HepG2 (cell line): ENCODE measurements around the gene ATP4A. TPM values are rescaled to one million over a fixed set of nuclear protein-coding genes. Genes with fewer than 3 reads are reported as not detected.

Experiments
- ASH2L ChIP-seq: fragments of 300-600, 200-600 bp; sonication (generic); IDR thresholded peaks from 2 replicates; pipeline ENCODE4 v1.7.0; 2017; ENCODE audit warnings: low read depth, mild to moderate bottlenecking, moderate library complexity, mixed read lengths, low read length; ENCODE audit not compliant: insufficient read length
- FOXM1 ChIP-seq: sonication (generic); formaldehyde crosslinking; IDR thresholded peaks from 2 replicates; pipeline ENCODE4 v1.5.0; 2020; ENCODE audit warnings: missing genetic modification reagents
- KLF11 ChIP-seq: IDR thresholded peaks from 2 replicates; pipeline ENCODE4 v1.6.1; 2016; ENCODE audit warnings: missing compliant biosample characterization
- MAFF ChIP-seq: IDR thresholded peaks from 2 replicates; pipeline ENCODE4 v1.6.1; 2011; ENCODE audit warnings: low read depth, low read length, improper control_type of control experiment
- ZBTB3 ChIP-seq: sonication (generic); formaldehyde crosslinking; IDR thresholded peaks from 2 replicates; pipeline ENCODE4 v1.4.0; 2020; ENCODE audit warnings: low read depth, mild to moderate bottlenecking, moderate library complexity, missing genetic modification reagents, borderline replicate concordance
- ZBTB33 ChIP-seq: sonication (generic); formaldehyde crosslinking; IDR thresholded peaks from 2 replicates; pipeline ENCODE4 v1.4.0; 2020; ENCODE audit warnings: missing genetic modification reagents
- polyA plus RNA-seq, 8 experiments: library from polyadenylated mRNA; depleted of rRNA in 3 of 8; stranded (reverse) in 7 of 8; unstranded in 1 of 8; fragments of >200 nt; fragmentation: Illumina TruSeq in 4 of 8; extraction: Trizol in 4 of 8; gene quantifications; 2 replicates each; pipeline versions ENCODE4 v1.2.1 to v1.2.3, GENCODE V29; 2011 to 2016; ENCODE audit warnings: low read depth in 4 of 8, missing spikeins in 1 of 8, mixed read lengths in 1 of 8; ENCODE audit not compliant: insufficient read depth in 1 of 8
- total RNA-seq, 5 experiments: library from RNA; depleted of rRNA; stranded (reverse); fragments of >200 nt; fragmentation: Illumina TruSeq; extraction: Trizol; gene quantifications; 2 replicates each; pipeline ENCODE4 v1.2.3, GENCODE V29; 2016; ENCODE audit warnings: low read depth in 1 of 5
- TF ChIP-seq, protein P1 (sequence below): sonication (generic); formaldehyde crosslinking; IDR thresholded peaks from 2 replicates; pipeline ENCODE4 v1.4.0; 2020; ENCODE audit warnings: missing genetic modification reagents, borderline replicate concordance
- TF ChIP-seq, protein P2 (sequence below): sonication (generic); formaldehyde crosslinking; IDR thresholded peaks from 2 replicates; pipeline ENCODE4 v1.5.1; 2020; ENCODE audit warnings: mild to moderate bottlenecking, missing genetic modification reagents, moderate library complexity
- TF ChIP-seq, protein P3 (sequence below): sonication (generic); formaldehyde crosslinking; IDR thresholded peaks from 2 replicates; pipeline ENCODE4 v1.5.0; 2020; ENCODE audit warnings: mild to moderate bottlenecking, missing genetic modification reagents, borderline replicate concordance
- TF ChIP-seq, protein P4 (sequence below): sonication (generic); formaldehyde crosslinking; IDR thresholded peaks from 2 replicates; pipeline ENCODE4 v1.9.0; 2021; ENCODE audit warnings: missing genetic modification reagents, borderline replicate concordance

Gene ATP4A
- total and polyA plus RNA-seq, 2 of the 13 experiments (the other 11 are each of a cell fraction or from before 2014, with no cell fraction given): 0.08 to 0.11 TPM

- TF ChIP-seq, protein P1, sequence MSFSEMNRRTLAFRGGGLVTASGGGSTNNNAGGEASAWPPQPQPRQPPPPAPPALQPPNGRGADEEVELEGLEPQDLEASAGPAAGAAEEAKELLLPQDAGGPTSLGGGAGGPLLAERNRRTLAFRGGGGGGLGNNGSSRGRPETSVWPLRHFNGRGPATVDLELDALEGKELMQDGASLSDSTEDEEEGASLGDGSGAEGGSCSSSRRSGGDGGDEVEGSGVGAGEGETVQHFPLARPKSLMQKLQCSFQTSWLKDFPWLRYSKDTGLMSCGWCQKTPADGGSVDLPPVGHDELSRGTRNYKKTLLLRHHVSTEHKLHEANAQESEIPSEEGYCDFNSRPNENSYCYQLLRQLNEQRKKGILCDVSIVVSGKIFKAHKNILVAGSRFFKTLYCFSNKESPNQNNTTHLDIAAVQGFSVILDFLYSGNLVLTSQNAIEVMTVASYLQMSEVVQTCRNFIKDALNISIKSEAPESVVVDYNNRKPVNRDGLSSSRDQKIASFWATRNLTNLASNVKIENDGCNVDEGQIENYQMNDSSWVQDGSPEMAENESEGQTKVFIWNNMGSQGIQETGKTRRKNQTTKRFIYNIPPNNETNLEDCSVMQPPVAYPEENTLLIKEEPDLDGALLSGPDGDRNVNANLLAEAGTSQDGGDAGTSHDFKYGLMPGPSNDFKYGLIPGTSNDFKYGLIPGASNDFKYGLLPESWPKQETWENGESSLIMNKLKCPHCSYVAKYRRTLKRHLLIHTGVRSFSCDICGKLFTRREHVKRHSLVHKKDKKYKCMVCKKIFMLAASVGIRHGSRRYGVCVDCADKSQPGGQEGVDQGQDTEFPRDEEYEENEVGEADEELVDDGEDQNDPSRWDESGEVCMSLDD (CRISPR knock-in tag): no peak
- TF ChIP-seq ZBTB3 (CRISPR knock-in tag) (0 out of 2 replicates have a peak, but pooled peaks have one; percentile 23), MAFF (no peak), KLF11 (CRISPR knock-in tag) (no peak), ASH2L (peak; percentile 39), FOXM1 (CRISPR knock-in tag) (0 out of 2 replicates have a peak, but pooled peaks have one; percentile 42), ZBTB33 (CRISPR knock-in tag) (no peak)
- TF ChIP-seq, protein P2, sequence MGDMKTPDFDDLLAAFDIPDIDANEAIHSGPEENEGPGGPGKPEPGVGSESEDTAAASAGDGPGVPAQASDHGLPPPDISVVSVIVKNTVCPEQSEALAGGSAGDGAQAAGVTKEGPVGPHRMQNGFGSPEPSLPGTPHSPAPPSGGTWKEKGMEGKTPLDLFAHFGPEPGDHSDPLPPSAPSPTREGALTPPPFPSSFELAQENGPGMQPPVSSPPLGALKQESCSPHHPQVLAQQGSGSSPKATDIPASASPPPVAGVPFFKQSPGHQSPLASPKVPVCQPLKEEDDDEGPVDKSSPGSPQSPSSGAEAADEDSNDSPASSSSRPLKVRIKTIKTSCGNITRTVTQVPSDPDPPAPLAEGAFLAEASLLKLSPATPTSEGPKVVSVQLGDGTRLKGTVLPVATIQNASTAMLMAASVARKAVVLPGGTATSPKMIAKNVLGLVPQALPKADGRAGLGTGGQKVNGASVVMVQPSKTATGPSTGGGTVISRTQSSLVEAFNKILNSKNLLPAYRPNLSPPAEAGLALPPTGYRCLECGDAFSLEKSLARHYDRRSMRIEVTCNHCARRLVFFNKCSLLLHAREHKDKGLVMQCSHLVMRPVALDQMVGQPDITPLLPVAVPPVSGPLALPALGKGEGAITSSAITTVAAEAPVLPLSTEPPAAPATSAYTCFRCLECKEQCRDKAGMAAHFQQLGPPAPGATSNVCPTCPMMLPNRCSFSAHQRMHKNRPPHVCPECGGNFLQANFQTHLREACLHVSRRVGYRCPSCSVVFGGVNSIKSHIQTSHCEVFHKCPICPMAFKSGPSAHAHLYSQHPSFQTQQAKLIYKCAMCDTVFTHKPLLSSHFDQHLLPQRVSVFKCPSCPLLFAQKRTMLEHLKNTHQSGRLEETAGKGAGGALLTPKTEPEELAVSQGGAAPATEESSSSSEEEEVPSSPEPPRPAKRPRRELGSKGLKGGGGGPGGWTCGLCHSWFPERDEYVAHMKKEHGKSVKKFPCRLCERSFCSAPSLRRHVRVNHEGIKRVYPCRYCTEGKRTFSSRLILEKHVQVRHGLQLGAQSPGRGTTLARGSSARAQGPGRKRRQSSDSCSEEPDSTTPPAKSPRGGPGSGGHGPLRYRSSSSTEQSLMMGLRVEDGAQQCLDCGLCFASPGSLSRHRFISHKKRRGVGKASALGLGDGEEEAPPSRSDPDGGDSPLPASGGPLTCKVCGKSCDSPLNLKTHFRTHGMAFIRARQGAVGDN (CRISPR knock-in tag): peak; percentile 87
- TF ChIP-seq, protein P3, sequence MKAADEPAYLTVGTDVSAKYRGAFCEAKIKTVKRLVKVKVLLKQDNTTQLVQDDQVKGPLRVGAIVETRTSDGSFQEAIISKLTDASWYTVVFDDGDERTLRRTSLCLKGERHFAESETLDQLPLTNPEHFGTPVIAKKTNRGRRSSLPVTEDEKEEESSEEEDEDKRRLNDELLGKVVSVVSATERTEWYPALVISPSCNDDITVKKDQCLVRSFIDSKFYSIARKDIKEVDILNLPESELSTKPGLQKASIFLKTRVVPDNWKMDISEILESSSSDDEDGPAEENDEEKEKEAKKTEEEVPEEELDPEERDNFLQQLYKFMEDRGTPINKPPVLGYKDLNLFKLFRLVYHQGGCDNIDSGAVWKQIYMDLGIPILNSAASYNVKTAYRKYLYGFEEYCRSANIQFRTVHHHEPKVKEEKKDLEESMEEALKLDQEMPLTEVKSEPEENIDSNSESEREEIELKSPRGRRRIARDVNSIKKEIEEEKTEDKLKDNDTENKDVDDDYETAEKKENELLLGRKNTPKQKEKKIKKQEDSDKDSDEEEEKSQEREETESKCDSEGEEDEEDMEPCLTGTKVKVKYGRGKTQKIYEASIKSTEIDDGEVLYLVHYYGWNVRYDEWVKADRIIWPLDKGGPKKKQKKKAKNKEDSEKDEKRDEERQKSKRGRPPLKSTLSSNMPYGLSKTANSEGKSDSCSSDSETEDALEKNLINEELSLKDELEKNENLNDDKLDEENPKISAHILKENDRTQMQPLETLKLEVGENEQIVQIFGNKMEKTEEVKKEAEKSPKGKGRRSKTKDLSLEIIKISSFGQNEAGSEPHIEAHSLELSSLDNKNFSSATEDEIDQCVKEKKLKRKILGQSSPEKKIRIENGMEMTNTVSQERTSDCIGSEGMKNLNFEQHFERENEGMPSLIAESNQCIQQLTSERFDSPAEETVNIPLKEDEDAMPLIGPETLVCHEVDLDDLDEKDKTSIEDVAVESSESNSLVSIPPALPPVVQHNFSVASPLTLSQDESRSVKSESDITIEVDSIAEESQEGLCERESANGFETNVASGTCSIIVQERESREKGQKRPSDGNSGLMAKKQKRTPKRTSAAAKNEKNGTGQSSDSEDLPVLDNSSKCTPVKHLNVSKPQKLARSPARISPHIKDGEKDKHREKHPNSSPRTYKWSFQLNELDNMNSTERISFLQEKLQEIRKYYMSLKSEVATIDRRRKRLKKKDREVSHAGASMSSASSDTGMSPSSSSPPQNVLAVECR: peak; percentile 97
- TF ChIP-seq, protein P4, sequence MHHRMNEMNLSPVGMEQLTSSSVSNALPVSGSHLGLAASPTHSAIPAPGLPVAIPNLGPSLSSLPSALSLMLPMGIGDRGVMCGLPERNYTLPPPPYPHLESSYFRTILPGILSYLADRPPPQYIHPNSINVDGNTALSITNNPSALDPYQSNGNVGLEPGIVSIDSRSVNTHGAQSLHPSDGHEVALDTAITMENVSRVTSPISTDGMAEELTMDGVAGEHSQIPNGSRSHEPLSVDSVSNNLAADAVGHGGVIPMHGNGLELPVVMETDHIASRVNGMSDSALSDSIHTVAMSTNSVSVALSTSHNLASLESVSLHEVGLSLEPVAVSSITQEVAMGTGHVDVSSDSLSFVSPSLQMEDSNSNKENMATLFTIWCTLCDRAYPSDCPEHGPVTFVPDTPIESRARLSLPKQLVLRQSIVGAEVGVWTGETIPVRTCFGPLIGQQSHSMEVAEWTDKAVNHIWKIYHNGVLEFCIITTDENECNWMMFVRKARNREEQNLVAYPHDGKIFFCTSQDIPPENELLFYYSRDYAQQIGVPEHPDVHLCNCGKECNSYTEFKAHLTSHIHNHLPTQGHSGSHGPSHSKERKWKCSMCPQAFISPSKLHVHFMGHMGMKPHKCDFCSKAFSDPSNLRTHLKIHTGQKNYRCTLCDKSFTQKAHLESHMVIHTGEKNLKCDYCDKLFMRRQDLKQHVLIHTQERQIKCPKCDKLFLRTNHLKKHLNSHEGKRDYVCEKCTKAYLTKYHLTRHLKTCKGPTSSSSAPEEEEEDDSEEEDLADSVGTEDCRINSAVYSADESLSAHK (CRISPR knock-in tag): no peak
Measured at GRCh38 chr19:35612559-35613321, 49.3 kb upstream of the ATP4A start, which contains the start of gene HAUS5 (continued).
